Ishikawa (cell line): ENCODE measurements around the gene GLIPR1.

Experiments used
- CEBPB ChIP-seq: IDR thresholded peaks from 2 replicates; pipeline ENCODE4 v1.6.1; 2012
- CREB1 ChIP-seq: IDR thresholded peaks from 2 replicates; pipeline ENCODE4 v1.6.1; 2012; ENCODE audit warnings: low read depth
- EGR1 ChIP-seq: IDR thresholded peaks from 2 replicates; pipeline ENCODE4 v1.6.1; 2012
- EP300 ChIP-seq: IDR thresholded peaks from 2 replicates; pipeline ENCODE4 v1.6.1; 2012; ENCODE audit warnings: borderline replicate concordance
- FOXM1 ChIP-seq: IDR thresholded peaks from 2 replicates; pipeline ENCODE4 v1.6.1; 2012; ENCODE audit warnings: low read depth, borderline replicate concordance
- NFIC ChIP-seq: IDR thresholded peaks from 2 replicates; pipeline ENCODE4 v1.6.1; 2012
- RAD21 ChIP-seq: IDR thresholded peaks from 2 replicates; pipeline ENCODE4 v1.6.1; 2012; ENCODE audit warnings: low read depth
- REST ChIP-seq: IDR thresholded peaks from 2 replicates; pipeline ENCODE4 v1.6.1; 2012; ENCODE audit warnings: low read depth, mild to moderate bottlenecking
- TAF1 ChIP-seq: IDR thresholded peaks from 2 replicates; pipeline ENCODE4 v1.6.1; 2012; ENCODE audit warnings: low read depth, mild to moderate bottlenecking
- TCF12 ChIP-seq: IDR thresholded peaks from 2 replicates; pipeline ENCODE4 v1.6.1; 2012; ENCODE audit warnings: low read depth
- TEAD4 ChIP-seq: IDR thresholded peaks from 2 replicates; pipeline ENCODE4 v1.6.1; 2012
- YY1 ChIP-seq: IDR thresholded peaks from 2 replicates; pipeline ENCODE4 v1.6.1; 2012; ENCODE audit warnings: low read depth
- ZBTB7A ChIP-seq: IDR thresholded peaks from 2 replicates; pipeline ENCODE4 v1.6.1; 2012; ENCODE audit warnings: low read depth
- TF ChIP-seq, protein P1 (sequence below): IDR thresholded peaks from 2 replicates; pipeline ENCODE4 v1.6.1; 2012
- TF ChIP-seq, protein P2 (sequence below): IDR thresholded peaks from 2 replicates; pipeline ENCODE4 v1.6.1; 2012

The GLIPR1 gene

DNA sequence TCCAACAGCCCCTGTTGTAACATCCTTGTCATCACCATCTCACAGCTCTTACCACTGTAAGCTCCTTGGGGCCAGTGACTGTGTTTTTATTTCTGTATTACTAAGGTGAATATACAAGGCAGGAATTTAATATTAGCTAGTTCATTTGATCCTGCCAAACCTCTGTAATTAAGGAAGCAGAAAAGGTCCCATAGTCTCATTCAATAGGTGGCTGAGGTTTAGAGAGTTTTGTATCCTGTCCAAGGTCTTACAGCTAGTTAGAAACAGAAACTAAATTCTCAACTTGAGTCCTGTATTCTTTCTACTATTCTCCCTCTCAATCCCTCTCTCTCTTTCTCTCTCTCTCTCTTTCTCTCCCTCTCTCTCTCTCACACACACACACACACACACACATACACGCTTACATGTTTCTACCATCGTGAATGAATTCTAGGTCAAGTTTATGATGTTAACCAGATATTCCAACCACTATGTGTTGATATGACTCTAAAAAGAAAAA lies 543 bp upstream of the GLIPR1 start:
- no peak for TF ChIP-seq ZBTB7A
- TF ChIP-seq EGR1 = no peak
- no peak for TF ChIP-seq TAF1
- TF ChIP-seq RAD21 = no peak
- TF ChIP-seq TEAD4 = no peak
- TF ChIP-seq REST = no peak
- TF ChIP-seq CREB1 = no peak
- TF ChIP-seq EP300 = no peak
- TF ChIP-seq, protein P1, sequence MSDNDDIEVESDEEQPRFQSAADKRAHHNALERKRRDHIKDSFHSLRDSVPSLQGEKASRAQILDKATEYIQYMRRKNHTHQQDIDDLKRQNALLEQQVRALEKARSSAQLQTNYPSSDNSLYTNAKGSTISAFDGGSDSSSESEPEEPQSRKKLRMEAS = no peak
- TF ChIP-seq TCF12 = no peak

DNA sequence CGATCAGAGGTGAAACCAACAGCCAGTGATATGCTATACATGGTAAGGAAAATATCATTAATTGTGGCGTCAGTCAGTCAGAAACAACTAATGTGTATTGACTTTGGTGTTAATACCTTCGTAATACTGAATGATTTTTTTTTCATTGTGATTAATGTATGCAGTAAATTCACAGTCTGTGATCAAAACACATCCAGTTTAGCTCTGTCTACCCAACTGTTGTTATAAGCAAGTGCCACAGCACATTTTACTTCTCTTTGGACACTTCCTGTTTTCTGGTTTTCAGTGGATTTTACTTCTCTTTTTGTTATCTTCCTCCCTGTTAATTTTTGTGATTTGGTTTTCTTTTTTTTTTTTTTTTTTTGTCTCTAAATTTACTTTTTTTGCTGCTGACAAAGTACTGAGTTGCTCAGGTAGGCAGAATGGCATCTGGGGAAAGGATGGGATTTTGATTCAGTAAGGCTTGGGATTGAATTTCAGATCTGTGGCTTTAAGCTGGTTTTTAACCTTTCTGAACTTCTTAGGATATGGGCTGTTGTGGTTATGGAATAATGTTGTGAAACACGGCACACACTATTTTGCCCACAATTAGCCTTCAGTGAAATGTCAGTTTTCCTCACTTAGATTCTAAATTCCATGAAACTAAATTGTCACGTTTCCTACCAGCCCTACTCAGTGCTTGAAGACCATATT lies 604 bp downstream of the GLIPR1 start:
- no peak for TF ChIP-seq FOXM1
- TF ChIP-seq YY1 = no peak
- no peak for TF ChIP-seq CEBPB
- no peak for TF ChIP-seq TAF1
- no peak for TF ChIP-seq REST
- TF ChIP-seq NFIC = no peak
- TF ChIP-seq, protein P2, sequence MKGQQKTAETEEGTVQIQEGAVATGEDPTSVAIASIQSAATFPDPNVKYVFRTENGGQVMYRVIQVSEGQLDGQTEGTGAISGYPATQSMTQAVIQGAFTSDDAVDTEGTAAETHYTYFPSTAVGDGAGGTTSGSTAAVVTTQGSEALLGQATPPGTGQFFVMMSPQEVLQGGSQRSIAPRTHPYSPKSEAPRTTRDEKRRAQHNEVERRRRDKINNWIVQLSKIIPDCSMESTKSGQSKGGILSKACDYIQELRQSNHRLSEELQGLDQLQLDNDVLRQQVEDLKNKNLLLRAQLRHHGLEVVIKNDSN = no peak

DNA sequence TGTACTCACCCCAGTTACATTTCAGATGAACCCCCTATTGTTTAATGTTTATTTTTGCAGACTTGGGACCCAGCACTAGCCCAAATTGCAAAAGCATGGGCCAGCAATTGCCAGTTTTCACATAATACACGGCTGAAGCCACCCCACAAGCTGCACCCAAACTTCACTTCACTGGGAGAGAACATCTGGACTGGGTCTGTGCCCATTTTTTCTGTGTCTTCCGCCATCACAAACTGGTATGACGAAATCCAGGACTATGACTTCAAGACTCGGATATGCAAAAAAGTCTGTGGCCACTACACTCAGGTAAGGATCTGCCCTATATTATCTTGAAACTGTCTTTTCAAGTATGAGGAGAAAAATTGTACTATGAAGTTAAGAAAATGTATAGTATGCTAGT lies 1.2 kb downstream of the GLIPR1 start:
- TF ChIP-seq TAF1 (no peak), EGR1 (no peak), EP300 (no peak), TEAD4 (no peak), REST (no peak), NFIC (no peak), CEBPB (no peak), YY1 (no peak), ZBTB7A (no peak), CREB1 (no peak), RAD21 (no peak)

DNA sequence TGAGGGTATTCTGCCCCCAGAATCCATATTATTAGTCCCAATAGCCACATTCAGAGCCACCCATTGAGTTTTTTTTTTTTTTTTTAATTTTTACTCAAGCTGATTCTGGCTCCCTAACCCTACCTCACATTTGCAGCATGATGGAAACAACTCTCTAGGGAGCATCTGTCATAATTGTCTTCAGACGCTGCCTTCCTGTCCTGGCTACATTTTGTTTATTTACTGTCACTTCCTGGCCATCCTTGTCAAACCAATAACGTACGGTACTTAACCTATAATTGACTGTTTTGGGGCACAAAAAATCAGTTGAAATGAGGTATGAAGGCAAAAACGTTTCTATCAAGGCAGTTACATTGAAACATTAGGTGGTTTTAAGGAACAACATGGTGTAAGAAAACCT lies 2.1 kb downstream of the GLIPR1 start:
- TF ChIP-seq CEBPB (no peak), TEAD4 (no peak), EP300 (no peak), CREB1 (no peak), RAD21 (no peak), NFIC (no peak), EGR1 (no peak), TAF1 (no peak), FOXM1 (no peak), ZBTB7A (no peak), REST (no peak), TCF12 (no peak)
- TF ChIP-seq, protein P1 = no peak
- TF ChIP-seq, protein P2 = no peak
